Vagina (tissue), 2 donors: ENCODE results near the gene RIC8A.

Experiments used
- POLR2A ChIP-seq, 2 donors: fragments of 450-650 bp; IDR thresholded peaks; one replicate each; pipeline ENCODE4 v1.6.1; 2017; ENCODE audit warnings: antibody characterized with exemption in 2 of 2, mild to moderate bottlenecking in 2 of 2, moderate library complexity in 2 of 2
- TF ChIP-seq, protein P1 (sequence below), 3 experiments: fragments of 450-650 bp in 2 of 3; fragments of 200-600 bp in 1 of 3; sonication (generic) in 1 of 3; IDR thresholded peaks; one replicate each; pipeline ENCODE4 v1.5.1; 2017 to 2019; ENCODE audit warnings: antibody characterized with exemption in 3 of 3, mild to moderate bottlenecking in 2 of 3, moderate library complexity in 2 of 3

DNA sequence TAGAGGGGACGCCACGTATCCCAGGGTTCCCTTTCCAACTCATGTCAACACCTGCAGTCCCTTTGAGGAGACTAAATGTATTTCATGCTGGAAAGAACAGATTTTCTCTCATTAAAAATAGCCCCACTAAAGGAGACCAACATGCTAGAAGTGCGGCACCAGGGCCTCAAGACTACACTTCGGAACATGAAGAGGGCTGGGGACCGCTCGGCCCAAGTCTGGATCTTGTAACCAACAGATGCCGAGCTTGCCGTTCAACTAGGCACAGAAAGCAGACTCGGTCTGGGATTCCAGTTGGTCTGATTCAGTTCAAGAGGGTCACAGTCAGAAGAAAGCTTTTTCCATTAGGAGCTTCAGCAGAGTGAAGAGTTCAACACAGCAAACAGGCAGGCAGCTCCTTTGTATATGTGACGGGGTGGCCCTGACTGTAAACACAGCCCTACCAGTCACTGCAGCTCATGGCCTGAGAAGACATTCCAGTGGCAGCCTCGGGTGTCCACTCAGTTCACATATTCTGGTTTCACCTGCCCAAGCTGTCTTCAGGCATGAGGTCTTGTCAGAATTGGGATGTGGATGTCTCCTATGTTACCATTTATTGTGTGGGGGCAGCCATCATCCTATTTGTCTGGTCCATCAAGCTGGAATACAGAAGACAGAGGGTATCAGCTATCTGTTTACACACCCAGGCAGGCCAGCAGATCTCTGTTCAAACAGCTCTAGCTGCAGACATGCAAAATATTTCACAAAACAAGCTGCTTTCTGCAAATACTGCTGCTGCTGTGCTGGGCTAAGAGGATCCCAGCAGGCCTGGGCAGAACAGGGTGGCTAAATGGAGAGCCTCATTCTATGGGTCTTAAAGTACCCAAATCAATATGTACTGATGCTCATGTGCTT, 8.8 kb downstream of the RIC8A start:
- TF ChIP-seq, protein P1, sequence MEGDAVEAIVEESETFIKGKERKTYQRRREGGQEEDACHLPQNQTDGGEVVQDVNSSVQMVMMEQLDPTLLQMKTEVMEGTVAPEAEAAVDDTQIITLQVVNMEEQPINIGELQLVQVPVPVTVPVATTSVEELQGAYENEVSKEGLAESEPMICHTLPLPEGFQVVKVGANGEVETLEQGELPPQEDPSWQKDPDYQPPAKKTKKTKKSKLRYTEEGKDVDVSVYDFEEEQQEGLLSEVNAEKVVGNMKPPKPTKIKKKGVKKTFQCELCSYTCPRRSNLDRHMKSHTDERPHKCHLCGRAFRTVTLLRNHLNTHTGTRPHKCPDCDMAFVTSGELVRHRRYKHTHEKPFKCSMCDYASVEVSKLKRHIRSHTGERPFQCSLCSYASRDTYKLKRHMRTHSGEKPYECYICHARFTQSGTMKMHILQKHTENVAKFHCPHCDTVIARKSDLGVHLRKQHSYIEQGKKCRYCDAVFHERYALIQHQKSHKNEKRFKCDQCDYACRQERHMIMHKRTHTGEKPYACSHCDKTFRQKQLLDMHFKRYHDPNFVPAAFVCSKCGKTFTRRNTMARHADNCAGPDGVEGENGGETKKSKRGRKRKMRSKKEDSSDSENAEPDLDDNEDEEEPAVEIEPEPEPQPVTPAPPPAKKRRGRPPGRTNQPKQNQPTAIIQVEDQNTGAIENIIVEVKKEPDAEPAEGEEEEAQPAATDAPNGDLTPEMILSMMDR (IDR thresholded peaks at IDR 0.05): no peak
- TF ChIP-seq POLR2A (IDR thresholded peaks at IDR 0.05): no peak
